Chondrocyte (in vitro differentiated cells): ENCODE measurements around the gene P2RX1. TPM values are rescaled to one million over a fixed set of nuclear protein-coding genes. Genes with fewer than 3 reads are reported as not detected.

Experiments
- DNase-seq: peaks from one replicate; pipeline ENCODE4 v3.0.0; 2021; ENCODE audit warnings: mixed read lengths, low spot score
- H3K27ac Mint-ChIP-seq: one replicate; pipeline ENCODE4 v1.8.0; 2021; ENCODE audit warnings: mild to moderate bottlenecking, moderate library complexity, mixed read lengths; ENCODE audit not compliant: unreplicated experiment
- H3K27me3 Mint-ChIP-seq: 2 replicates; pipeline ENCODE4 v1.8.0; 2021; ENCODE audit warnings: low read depth, mixed read lengths
- H3K36me3 Mint-ChIP-seq: 2 replicates; pipeline ENCODE4 v1.8.0; 2021; ENCODE audit warnings: low read depth, mixed read lengths
- H3K4me1 Mint-ChIP-seq: 2 replicates; pipeline ENCODE4 v1.8.0; 2021; ENCODE audit warnings: low read depth, mild to moderate bottlenecking, mixed read lengths
- H3K4me3 Mint-ChIP-seq: one replicate; pipeline ENCODE4 v1.8.0; 2021; ENCODE audit warnings: mild to moderate bottlenecking, moderate library complexity, mixed read lengths; ENCODE audit not compliant: unreplicated experiment
- H3K9me3 Mint-ChIP-seq: 2 replicates; pipeline ENCODE4 v1.8.0; 2021; ENCODE audit warnings: low read depth, mixed read lengths
- total RNA-seq: library from RNA; stranded (reverse); gene quantifications from 3 replicates; pipeline ENCODE4 v1.2.1, GENCODE V29; 2021
- TF ChIP-seq, protein P1 (sequence below): fragments of 200-600 bp; sonication (generic); IDR thresholded peaks from 2 replicates; pipeline ENCODE4 v1.5.0; 2021; ENCODE audit warnings: antibody characterized with exemption, mild to moderate bottlenecking, moderate library complexity

P2RX1 gene
- total RNA-seq, 1 donor from 2014 or later, result not detected

DNA sequence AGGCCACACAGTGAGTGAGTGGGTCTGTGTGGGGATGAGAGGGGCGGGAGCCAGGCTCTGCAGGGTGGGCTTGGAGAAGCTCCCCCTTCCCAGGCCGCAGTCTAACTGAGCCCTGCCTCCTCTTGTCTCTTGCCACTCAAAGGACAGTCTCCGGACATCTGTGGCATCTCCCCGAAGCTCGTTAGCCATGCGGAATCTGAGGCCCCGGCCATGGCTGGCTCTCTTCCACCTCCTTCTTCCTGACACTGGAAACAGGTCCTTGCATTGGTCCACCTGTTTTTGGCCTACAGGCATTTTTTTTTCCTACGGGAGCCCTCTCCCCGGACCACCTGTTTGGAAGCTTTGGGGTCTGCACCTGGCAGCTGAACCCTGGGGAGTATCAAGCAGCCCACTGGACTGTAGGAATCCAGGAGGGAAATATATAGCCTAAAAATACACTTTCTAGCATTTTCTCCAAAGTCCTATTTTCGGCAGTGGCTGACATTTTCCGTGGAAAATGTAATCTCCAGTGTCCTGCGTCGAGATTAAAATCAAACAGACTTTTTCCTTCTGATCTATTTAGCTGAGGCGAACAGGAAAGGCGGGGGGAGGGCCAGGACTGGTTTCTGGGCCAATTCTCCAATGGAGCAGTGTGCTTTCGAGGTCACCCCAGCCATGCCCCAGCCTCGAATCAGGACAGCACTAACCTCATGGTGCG lies 38.9 kb upstream of the P2RX1 start:
- TF ChIP-seq, protein P1, sequence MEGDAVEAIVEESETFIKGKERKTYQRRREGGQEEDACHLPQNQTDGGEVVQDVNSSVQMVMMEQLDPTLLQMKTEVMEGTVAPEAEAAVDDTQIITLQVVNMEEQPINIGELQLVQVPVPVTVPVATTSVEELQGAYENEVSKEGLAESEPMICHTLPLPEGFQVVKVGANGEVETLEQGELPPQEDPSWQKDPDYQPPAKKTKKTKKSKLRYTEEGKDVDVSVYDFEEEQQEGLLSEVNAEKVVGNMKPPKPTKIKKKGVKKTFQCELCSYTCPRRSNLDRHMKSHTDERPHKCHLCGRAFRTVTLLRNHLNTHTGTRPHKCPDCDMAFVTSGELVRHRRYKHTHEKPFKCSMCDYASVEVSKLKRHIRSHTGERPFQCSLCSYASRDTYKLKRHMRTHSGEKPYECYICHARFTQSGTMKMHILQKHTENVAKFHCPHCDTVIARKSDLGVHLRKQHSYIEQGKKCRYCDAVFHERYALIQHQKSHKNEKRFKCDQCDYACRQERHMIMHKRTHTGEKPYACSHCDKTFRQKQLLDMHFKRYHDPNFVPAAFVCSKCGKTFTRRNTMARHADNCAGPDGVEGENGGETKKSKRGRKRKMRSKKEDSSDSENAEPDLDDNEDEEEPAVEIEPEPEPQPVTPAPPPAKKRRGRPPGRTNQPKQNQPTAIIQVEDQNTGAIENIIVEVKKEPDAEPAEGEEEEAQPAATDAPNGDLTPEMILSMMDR, result no peak
- Mint-ChIP-seq H3K4me3 (no peak overlapping the region), H3K27me3 (peaks cover 2% of the 10 kb centered on the region), H3K27ac (no peak overlapping the region), H3K4me1 (peaks cover 6% of the 10 kb centered on the region), H3K36me3 (no peaks in the 10 kb centered on the region), H3K9me3 (no peaks in the 10 kb centered on the region)
- DNase-seq, result no peak

GRCh38 chr17:3954086-3954485 lies 37.8 kb upstream of the P2RX1 start:
- H3K36me3 Mint-ChIP-seq, result no peaks in the 10 kb centered on the region
- no peaks in the 10 kb centered on the region for H3K9me3 Mint-ChIP-seq
- no peak overlapping the region for H3K27ac Mint-ChIP-seq
- H3K4me3 Mint-ChIP-seq, result no peak overlapping the region
- peaks cover 1% of the 10 kb centered on the region for H3K4me1 Mint-ChIP-seq
- peaks cover 2% of the 10 kb centered on the region for H3K27me3 Mint-ChIP-seq
- TF ChIP-seq, protein P1, result no peak
- DNase-seq, result no peak

- Mint-ChIP-seq H3K27me3 (peaks cover 2% of the 10 kb centered on the region), H3K4me3 (no peak overlapping the region), H3K36me3 (no peaks in the 10 kb centered on the region), H3K9me3 (no peaks in the 10 kb centered on the region), H3K4me1 (no peaks in the 10 kb centered on the region), H3K27ac (no peak overlapping the region)
- no peak for DNase-seq
- TF ChIP-seq, protein P1, result no peak
Observed at GRCh38 chr17:3953542-3953941, 37.3 kb upstream of the P2RX1 start.

- TF ChIP-seq, protein P1, result no peak
- Mint-ChIP-seq H3K4me1 (no peaks in the 10 kb centered on the region), H3K27ac (no peak overlapping the region)
Observed at GRCh38 chr17:3952186-3952585, 35.9 kb upstream of the P2RX1 start.

GRCh38 chr17:3951420-3951819 lies 35.2 kb upstream of the P2RX1 start:
- no peaks in the 10 kb centered on the region for H3K9me3 Mint-ChIP-seq
- DNase-seq, result no peak
- peaks cover 2% of the 10 kb centered on the region for H3K27me3 Mint-ChIP-seq
- no peaks in the 10 kb centered on the region for H3K36me3 Mint-ChIP-seq
- no peak overlapping the region for H3K4me3 Mint-ChIP-seq
- no peaks in the 10 kb centered on the region for H3K4me1 Mint-ChIP-seq
- no peak overlapping the region for H3K27ac Mint-ChIP-seq
- TF ChIP-seq, protein P1, result no peak

More at GRCh38 chr17:3952186-3952585, 35.9 kb upstream of the P2RX1 start:
- Mint-ChIP-seq H3K36me3 (no peaks in the 10 kb centered on the region), H3K4me3 (no peak overlapping the region), H3K9me3 (no peaks in the 10 kb centered on the region), H3K27me3 (peaks cover 2% of the 10 kb centered on the region)
- no peak for DNase-seq
